GM21390 (cell line): Measurements from ENCODE around the gene GPR162.
A peak's percentile ranks its signal among the peaks of the same experiment; 100 is the strongest.
"Not testable (repeated sequence)": the region's sequence is repeated elsewhere in the genome, so short reads cannot be mapped to it uniquely, and the experiment has no call there.

Experiments
- ATAC-seq: cut with Tn5 transposase; IDR thresholded peaks from one replicate; pipeline ENCODE4 v1.9.1; 2021; ENCODE audit not compliant: unreplicated experiment

GPR162 gene

DNA sequence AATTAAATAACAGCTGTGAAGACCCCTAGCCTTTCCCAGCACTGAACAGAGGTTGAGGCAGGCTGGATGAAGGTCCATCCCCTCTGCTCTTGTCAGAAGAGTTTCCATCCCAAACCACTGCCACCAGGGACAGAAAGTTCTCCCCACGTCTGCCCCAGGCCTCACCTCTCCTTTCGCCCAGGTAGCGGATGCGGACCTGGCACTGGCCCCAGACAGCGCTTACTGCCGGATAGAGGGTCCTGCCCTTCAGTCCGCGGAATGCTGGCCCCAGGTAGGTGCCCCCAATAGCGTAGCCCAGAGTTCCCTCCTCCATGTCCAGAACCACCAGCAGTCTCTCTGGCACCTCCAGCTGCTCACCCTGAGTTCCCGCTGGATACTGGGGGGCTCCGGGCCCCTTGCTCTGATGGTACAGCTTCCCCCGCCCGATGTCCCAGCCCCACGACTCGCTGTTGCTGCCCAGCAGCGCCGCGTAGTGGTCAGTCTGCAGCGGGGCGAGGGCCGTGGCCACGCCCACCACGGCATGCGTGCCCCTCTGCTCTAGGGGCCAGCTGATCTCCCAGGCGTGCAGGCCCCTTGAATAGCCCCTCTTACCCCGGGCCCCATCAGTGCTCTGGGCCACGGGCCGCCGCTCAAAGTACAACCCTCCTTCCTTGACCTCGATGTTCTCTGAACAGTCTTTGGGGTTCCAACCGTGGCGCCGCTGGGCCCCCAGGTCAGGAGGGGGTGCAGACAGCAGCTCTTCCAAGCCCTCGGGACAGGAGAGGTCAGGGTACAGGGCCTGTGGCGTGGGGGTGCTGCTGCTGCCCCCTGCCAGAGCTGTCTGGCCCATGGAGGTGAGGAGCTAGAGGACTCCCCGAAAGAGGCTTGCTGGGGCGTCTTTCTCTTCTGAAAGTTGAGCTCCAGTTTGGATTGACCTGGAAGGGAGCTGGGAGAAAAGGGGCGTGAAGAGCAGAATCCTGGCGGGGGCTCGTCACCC, 50.7 kb downstream of the GPR162 start:
- no peak for ATAC-seq

DNA sequence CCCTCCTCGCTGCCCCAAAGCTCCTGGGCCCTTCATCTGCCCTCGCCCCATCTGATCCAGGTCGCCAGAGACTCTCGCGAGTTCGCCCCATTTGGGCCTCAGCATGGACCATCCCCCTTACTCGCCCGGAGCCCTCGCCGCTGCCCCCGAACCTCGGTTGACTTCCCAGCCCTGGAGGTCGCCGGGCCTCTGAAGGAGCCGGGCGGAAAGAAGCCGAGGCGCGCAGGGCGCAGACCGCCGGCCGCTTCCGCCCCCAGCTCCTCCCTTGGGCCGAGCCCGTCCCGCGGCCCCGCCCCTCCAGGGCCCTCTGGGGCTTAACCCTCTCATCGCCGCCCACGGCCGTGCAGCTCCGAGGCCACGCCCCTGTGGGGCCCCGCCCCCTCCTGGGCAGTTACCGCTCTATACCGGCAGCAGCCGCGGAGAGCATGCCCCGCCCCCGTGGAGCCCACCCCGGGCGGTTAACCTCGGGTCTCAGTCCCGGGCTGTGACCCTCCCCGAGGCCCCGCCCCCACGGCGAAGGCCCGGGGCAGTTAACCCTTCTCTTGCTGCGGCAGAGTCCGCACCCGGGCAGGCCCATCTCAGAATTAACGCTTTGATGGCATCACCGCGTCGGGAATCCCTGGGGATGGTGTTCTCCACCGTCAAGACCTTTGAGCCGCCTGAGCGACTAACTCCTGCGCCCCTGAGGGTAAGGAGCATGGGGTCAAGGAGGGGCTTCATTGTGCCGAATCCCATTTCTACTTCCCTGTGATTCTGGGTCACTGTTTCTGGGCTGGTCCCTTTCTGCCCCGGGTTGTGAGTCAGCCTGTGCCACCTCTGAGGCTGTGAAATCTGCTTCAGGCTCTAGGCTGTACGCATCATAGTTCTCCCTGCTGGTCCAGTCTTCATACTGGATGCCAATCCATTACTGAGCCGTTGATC, 51.7 kb downstream of the GPR162 start, which contains the start of gene SPSB2:
TSS of gene SPSB2 (minus strand) at position 210 of the 921 bp plus-strand sequence. CDS start 402 bp downstream, outside the sequence.
- peak; percentile 78 for ATAC-seq

DNA sequence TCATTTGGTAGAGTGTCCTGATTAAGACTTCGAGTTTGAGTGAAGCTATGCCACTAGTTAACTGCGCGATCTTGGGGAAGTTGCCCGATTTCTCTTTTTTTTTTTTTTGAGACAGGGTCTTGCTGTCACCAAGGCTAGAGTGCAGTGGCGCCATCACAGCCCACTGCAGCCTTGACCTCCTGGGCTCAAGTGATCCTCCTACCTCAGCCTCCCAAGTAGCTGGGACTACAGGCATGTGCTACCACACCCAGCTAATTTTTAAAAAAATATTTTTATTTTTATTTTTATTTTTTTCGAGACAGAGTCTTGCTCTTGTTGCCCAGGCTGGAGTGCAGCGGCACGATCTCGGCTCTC, 52.4 kb downstream of the GPR162 start:
- not testable (repeated sequence) for ATAC-seq
